PC-3 (cell line): ENCODE measurements around the gene CIP2A.

Experiments
- CTCF ChIP-seq: fragments of 300-600 bp; sonication (generic); conservative IDR thresholded peaks from 2 replicates; pipeline ENCODE4 v1.5.1; 2017; ENCODE audit warnings: antibody characterized with exemption, low read depth, mild to moderate bottlenecking, low read length
- EZH2 ChIP-seq: fragments of 300-600 bp; sonication (generic); IDR thresholded peaks from one replicate; pipeline ENCODE4 v1.6.1; 2017; ENCODE audit warnings: antibody characterized with exemption, mild to moderate bottlenecking, low read length; ENCODE audit not compliant: unreplicated experiment
- EZH2phosphoT487 ChIP-seq: fragments of 300-600 bp; sonication (generic); IDR thresholded peaks from 2 replicates; pipeline ENCODE4 v1.6.1; 2018; ENCODE audit warnings: mild to moderate bottlenecking, antibody characterized with exemption, low read length, borderline replicate concordance

- TF ChIP-seq CTCF (no peak), EZH2phosphoT487 (no peak), EZH2 (no peak)
Measured at GRCh38 chr3:108562565-108562964, 26.7 kb downstream of the CIP2A start.
